Prostate gland (tissue), 2 donors: Measurements from ENCODE around the gene IGDCC3. TPM values are rescaled to one million over a fixed set of nuclear protein-coding genes. Genes with fewer than 3 reads are reported as not detected.

Experiments used
- DNase-seq: peaks from one replicate; pipeline ENCODE4 v3.0.0-alpha.2; 2019; ENCODE audit warnings: low spot score
- H3K27ac ChIP-seq, 2 donors: fragments of 200-600 bp; sonication (generic); 2 replicates each; pipeline ENCODE4 v1.5.1; 2017 to 2019
- H3K27me3 ChIP-seq: fragments of 200-600 bp; sonication (generic); replicated peaks from 2 replicates; pipeline ENCODE4 v1.5.1; 2019; ENCODE audit not compliant: insufficient read depth
- H3K36me3 ChIP-seq, 2 donors: fragments of 200-600 bp; sonication (generic); 1 replicate in 1 of 2; 2 replicates in 1 of 2; pipeline versions ENCODE4 v1.5.1 to v1.8.1; 2017 to 2019
- H3K4me1 ChIP-seq: fragments of 200-600 bp; sonication (generic); replicated peaks from 2 replicates; pipeline ENCODE4 v1.5.1; 2019
- H3K4me3 ChIP-seq, 2 donors: fragments of 200-600 bp; sonication (generic); 2 replicates each; pipeline ENCODE4 v1.5.1; 2017 to 2019
- H3K9me3 ChIP-seq: fragments of 200-600 bp; sonication (generic); 2 replicates; pipeline ENCODE4 v1.5.1; 2017
- POLR2A ChIP-seq: fragments of 450-650 bp; IDR thresholded peaks from one replicate; pipeline ENCODE4 v1.6.1; 2016; ENCODE audit warnings: antibody characterized with exemption, mild to moderate bottlenecking
- POLR2AphosphoS5 ChIP-seq: sonication (generic); formaldehyde crosslinking; IDR thresholded peaks from one replicate; pipeline ENCODE4 v1.6.1; 2017; ENCODE audit warnings: antibody characterized with exemption
- WGBS: methylation state at CpG from one replicate; pipeline ENCODE4 v1.1.5; 2018; 5-methylcytosine and 5-hydroxymethylcytosine counted together
- intact Hi-C: fragments of 100-400 bp; cut with DNase I; formaldehyde crosslinking; loops from one replicate; pipeline ENCODE4 v1.14.2; 2022
- total RNA-seq, 2 donors: library from RNA; depleted of rRNA; stranded (reverse); fragments of >200 nt; gene quantifications; one replicate each; pipeline ENCODE4 v1.1.0, GENCODE V29; 2016
- TF ChIP-seq, protein P1 (sequence below), 4 experiments: fragments of 200-600 bp in 2 of 4; fragments of 450-650 bp in 2 of 4; sonication (generic) in 2 of 4; IDR thresholded peaks; 1 replicate in 3 of 4; 2 replicates in 1 of 4; pipeline ENCODE4 v1.5.1; 2016 to 2019; ENCODE audit warnings: antibody characterized with exemption in 4 of 4, mild to moderate bottlenecking in 2 of 4, moderate library complexity in 2 of 4

The IGDCC3 gene
- total RNA-seq, 2 donors from 2014 or later: 0.05 to 2.7 TPM

DNA sequence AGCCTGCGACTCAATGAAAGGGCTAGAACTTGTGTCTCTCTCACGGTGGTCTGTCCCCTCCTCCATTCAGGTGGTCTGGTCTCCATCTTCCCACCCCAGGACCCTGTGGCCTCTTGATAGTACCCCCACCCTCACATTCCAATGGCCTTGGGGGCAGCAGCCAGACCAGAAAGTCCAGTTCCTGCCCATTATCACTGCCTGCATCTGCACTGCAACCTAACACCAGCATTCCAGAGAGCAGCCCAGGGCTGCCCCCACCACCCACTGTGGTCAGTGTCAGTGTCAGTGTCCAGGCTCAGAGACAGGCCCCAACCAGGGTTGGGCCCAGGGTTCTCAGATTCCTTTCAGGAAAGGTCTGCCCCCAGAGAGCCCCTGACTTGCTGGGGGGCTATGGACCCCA lies 12.6 kb downstream of the IGDCC3 start:
- Histone ChIP-seq H3K9me3 (no peaks in the 10 kb centered on the region), H3K4me3 (no peak overlapping the region), H3K27ac (no peak overlapping the region), H3K36me3 (no peaks in the 10 kb centered on the region), H3K27me3 (no peaks in the 10 kb centered on the region), H3K4me1 (no peaks in the 10 kb centered on the region)
- DNase-seq: no peak
- intact Hi-C loops: no loop called here
- TF ChIP-seq POLR2A (no peak), POLR2AphosphoS5 (no peak)
- TF ChIP-seq, protein P1, sequence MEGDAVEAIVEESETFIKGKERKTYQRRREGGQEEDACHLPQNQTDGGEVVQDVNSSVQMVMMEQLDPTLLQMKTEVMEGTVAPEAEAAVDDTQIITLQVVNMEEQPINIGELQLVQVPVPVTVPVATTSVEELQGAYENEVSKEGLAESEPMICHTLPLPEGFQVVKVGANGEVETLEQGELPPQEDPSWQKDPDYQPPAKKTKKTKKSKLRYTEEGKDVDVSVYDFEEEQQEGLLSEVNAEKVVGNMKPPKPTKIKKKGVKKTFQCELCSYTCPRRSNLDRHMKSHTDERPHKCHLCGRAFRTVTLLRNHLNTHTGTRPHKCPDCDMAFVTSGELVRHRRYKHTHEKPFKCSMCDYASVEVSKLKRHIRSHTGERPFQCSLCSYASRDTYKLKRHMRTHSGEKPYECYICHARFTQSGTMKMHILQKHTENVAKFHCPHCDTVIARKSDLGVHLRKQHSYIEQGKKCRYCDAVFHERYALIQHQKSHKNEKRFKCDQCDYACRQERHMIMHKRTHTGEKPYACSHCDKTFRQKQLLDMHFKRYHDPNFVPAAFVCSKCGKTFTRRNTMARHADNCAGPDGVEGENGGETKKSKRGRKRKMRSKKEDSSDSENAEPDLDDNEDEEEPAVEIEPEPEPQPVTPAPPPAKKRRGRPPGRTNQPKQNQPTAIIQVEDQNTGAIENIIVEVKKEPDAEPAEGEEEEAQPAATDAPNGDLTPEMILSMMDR (IDR thresholded peaks at IDR 0.05): no peak
- WGBS: 60% methylated on average over 2 of the region's 2 CpGs

DNA sequence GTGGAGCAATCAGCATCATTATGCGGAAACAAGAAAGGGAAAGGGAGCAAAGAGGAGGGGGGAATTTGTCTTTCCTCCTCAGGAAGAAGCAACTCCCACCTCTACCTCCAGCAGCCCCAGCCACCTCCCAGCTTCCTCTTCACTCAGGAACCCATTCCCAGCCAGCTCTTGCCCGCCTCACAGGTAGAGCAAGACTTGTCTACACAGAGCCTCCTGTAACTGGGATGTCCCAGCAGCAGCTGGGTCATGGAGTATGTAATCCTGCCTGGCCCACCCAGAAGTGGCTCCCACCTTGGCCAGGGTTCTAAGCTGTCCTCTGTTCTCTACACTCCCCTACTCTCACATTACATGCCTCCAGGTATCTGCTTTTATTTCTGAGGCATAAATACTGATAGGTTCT lies 14.0 kb downstream of the IGDCC3 start:
- no peak for DNase-seq
- TF ChIP-seq POLR2AphosphoS5 (no peak), POLR2A (no peak)
- TF ChIP-seq, protein P1 (IDR thresholded peaks at IDR 0.05): no peak
- Histone ChIP-seq H3K9me3 (no peaks in the 10 kb centered on the region), H3K4me1 (no peaks in the 10 kb centered on the region), H3K27me3 (no peaks in the 10 kb centered on the region), H3K27ac (no peak overlapping the region), H3K36me3 (no peaks in the 10 kb centered on the region), H3K4me3 (no peak overlapping the region)
- WGBS: 93% methylated on average over 2 of the region's 2 CpGs
- intact Hi-C loops: no loop called here

DNA sequence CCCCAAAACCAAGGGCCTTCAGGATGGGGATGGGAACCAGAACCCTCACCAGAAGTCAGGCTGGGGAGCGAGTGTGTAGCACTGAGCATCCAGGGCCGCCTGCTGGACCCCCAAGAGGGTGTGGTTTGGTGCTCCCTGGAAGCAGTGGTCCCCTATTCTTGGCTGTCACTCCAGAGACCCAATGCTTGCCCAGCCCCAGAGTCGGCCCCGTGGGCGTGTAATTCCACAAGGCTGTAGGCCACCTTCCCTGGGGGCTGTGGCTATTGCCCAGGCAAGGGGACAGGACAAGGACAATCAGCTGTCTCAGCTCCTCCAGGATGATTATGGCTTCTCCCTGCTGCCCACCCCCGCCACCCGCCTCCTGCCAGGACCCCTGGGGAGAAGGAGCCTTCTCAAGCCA lies 14.5 kb downstream of the IGDCC3 start:
- Histone ChIP-seq H3K36me3 (no peaks in the 10 kb centered on the region), H3K4me3 (no peak overlapping the region), H3K9me3 (no peaks in the 10 kb centered on the region), H3K27me3 (no peaks in the 10 kb centered on the region), H3K27ac (no peak overlapping the region), H3K4me1 (no peaks in the 10 kb centered on the region)
- no peak for TF ChIP-seq POLR2AphosphoS5
- TF ChIP-seq, protein P1 (IDR thresholded peaks at IDR 0.05): no peak
- TF ChIP-seq POLR2A: no peak
- intact Hi-C loops: no loop called here
- DNase-seq: no peak
- WGBS: 90% methylated on average over 7 of the region's 7 CpGs

DNA sequence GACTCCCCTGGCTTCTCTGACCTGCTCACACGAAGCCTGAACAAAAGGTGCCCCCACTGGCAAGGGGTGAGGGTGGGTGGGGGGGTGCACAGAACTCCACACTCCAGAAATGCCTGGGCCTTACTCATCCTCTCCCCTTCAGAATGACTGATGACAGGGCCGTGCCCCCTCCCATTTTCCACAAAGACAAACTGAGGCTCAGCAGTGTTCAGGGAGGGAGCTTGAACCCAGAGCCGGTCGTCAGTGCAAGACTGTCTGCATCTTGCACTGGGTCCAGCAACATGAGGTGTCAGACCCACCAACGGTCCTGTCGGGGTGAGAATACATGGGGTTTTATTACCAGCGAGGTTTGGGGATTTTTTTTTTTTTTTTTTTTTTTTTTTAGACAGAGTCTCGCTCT lies 15.3 kb downstream of the IGDCC3 start:
- intact Hi-C loops: no loop called here
- Histone ChIP-seq H3K27ac (no peak overlapping the region), H3K36me3 (no peaks in the 10 kb centered on the region), H3K4me1 (no peaks in the 10 kb centered on the region), H3K9me3 (no peaks in the 10 kb centered on the region), H3K27me3 (no peaks in the 10 kb centered on the region), H3K4me3 (no peak overlapping the region)
- no peak for TF ChIP-seq POLR2A
- TF ChIP-seq, protein P1 (IDR thresholded peaks at IDR 0.05): no peak
- TF ChIP-seq POLR2AphosphoS5: no peak
- DNase-seq: no peak
- WGBS: 87% methylated on average over 8 of the region's 8 CpGs

DNA sequence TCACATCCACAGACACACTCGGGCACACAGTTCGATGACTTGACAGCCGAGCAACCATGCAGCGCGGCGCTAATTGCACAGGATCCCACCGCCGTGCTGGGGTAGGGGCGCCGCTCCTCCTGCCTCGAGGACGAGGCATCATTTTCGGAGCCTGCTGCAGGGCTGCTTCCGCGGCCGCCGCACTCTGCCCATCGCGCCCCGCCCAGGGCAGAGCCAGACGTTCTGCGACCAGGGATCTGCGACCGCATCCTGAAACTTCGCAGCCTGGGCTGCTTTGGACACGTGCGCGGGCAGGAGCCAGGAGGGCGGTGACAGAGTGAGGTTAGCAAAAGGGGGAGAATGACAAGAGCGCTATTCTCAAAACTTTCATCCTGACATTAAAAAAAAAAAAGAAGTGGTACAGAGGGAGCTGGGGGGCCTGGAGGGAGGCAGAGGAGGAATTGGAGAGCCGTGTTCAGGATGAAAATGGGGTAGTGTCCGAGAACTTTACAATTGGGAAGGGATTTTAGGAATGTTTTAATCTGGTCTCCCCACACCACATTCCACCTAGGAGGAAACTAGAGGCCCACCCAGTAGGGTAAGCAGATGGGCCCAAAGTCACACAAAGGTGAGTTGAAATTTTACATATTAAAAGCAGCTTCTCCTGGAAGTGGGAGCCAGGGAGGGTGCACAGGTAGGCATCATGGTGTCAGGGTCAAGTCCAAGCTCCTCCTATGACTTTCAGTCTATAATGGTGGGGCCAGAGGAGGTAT lies 15.9 kb downstream of the IGDCC3 start:
- no peaks in the 10 kb centered on the region for H3K36me3 ChIP-seq
- H3K4me3 ChIP-seq: no peak overlapping the region
- H3K4me1 ChIP-seq: no peaks in the 10 kb centered on the region
- TF ChIP-seq, protein P1 (IDR thresholded peaks at IDR 0.05): no peak
- no peak for TF ChIP-seq POLR2A
- TF ChIP-seq POLR2AphosphoS5: no peak
- DNase-seq: no peak
- no peaks in the 10 kb centered on the region for H3K9me3 ChIP-seq
- no peak overlapping the region for H3K27ac ChIP-seq
- 75% methylated on average over 32 of the region's 32 CpGs for WGBS
- intact Hi-C loops: no loop called here
- H3K27me3 ChIP-seq: no peaks in the 10 kb centered on the region
